ENCODE data around the gene CLTC.

Gene CLTC

GRCh38 chr17:59678918-59679317 is 59.2 kb downstream of the CLTC start:
- Histone ChIP-seq H3K4me3 (no peak overlapping the region), H3K27ac (no peak overlapping the region)
- no peak for DNase-seq (ENCODE audit: low spot score)
- no peak for TF ChIP-seq CTCF (IDR thresholded peaks at IDR 0.05)

- no peak for TF ChIP-seq CTCF (IDR thresholded peaks at IDR 0.05)
- H3K27ac ChIP-seq = no peak overlapping the region
- no peak for DNase-seq (ENCODE audit: low spot score)
- no peak overlapping the region for H3K4me3 ChIP-seq
Observed at GRCh38 chr17:59680314-59680713, 60.6 kb downstream of the CLTC start.

DNA sequence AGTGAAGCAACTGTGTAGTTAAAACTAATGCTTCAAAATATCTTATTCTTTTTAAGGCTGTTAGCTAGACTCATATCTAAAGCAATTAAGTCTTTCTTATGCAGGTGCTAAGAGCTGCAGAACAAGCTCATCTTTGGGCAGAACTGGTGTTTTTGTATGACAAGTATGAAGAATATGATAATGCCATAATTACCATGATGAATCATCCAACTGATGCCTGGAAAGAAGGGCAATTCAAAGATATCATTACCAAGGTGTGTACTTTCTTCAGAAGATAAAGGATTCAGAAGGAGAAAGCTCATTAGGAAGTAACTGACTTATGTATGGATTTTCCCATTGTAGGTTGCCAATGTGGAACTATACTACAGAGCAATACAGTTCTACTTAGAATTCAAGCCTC is 63.6 kb downstream of the CLTC start:
- no peak for TF ChIP-seq CTCF (IDR thresholded peaks at IDR 0.05)

GRCh38 chr17:59684967-59685366 is 65.3 kb downstream of the CLTC start:
- no peak overlapping the region for H3K27ac ChIP-seq
- DNase-seq (ENCODE audit: low spot score) = no peak
- no peak for TF ChIP-seq CTCF (IDR thresholded peaks at IDR 0.05)
- no peak overlapping the region for H3K4me3 ChIP-seq

More for the DNA sequence above, 63.6 kb downstream of the CLTC start:
- no peak overlapping the region for H3K4me3 ChIP-seq
- no peak for DNase-seq (ENCODE audit: low spot score)
- H3K27ac ChIP-seq = no peak overlapping the region

DNA sequence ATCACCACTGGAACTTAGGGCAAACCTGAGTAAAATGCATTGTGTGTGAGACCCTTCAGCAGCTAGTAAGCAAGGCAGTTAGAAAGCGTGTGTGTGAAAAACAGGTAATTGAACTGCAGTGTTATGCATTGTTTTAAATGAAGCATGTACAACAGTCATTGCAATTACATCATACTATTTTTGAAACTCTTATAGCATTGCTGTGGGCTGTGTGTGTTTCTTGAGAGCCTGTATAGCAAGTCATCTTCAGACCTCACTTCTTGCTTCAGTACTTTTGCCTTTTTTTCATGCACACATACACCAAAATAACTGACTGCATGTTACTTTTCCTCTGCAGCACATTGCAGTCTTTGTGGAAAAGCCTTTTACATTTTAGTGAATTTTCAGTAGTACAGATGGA is 68.3 kb downstream of the CLTC start:
- no peak for DNase-seq (ENCODE audit: low spot score)
- TF ChIP-seq CTCF (IDR thresholded peaks at IDR 0.05) = no peak
- Histone ChIP-seq H3K27ac (no peak overlapping the region), H3K4me3 (no peak overlapping the region)

GRCh38 chr17:59688496-59688895 is 68.8 kb downstream of the CLTC start:
- Histone ChIP-seq H3K27ac (no peak overlapping the region), H3K4me3 (no peak overlapping the region)
- no peak for DNase-seq (ENCODE audit: low spot score)
- no peak for TF ChIP-seq CTCF (IDR thresholded peaks at IDR 0.05)

DNA sequence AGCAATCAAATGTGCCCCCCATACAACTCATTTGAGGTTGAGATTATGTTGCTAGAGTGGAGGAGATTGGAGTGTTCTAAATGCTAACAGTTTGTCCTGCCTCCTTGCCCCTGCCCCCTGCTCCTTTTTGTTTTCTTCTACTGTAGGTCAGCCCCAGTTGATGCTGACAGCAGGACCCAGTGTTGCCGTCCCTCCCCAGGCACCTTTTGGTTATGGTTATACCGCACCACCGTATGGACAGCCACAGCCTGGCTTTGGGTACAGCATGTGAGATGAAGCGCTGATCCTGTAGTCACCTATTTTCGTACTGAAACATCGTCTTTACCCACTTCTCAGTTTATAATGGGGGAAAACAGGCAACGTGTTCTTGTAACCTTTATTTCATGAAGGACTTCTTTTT is 73.9 kb downstream of the CLTC start:
- Histone ChIP-seq H3K4me3 (no peak overlapping the region), H3K27ac (no peak overlapping the region)
- no peak for DNase-seq (ENCODE audit: low spot score)
- TF ChIP-seq CTCF (IDR thresholded peaks at IDR 0.05) = no peak

All from coronary artery (tissue), 2 donors.